H1 (cell line): ENCODE data around the gene MYO3A. TPM values are rescaled to one million over a fixed set of nuclear protein-coding genes. Genes with fewer than 3 reads are reported as not detected.

ENCODE experiments used
- CTCF ChIA-PET: fragments of 300-600 bp; sonication (Branson Sonifier 250); formaldehyde crosslinking; loops from one replicate; lab custom pipeline; 2021; ENCODE audit not compliant: partially characterized antibody; lab: Charles Lee
- POLR2A ChIA-PET: fragments of 300-600 bp; sonication (Branson Sonifier 250); formaldehyde crosslinking; loops from one replicate; lab custom pipeline; 2021; ENCODE audit warnings: inconsistent platforms; ENCODE audit not compliant: partially characterized antibody; lab: Charles Lee
- DNase-seq, 2 experiments: peaks; one replicate each; pipeline versions ENCODE4 v3.0.0 to v3.0.0-alpha.2; 2010 to 2022; ENCODE audit warnings: low spot score in 2 of 2, low read depth in 1 of 2, mixed read lengths in 1 of 2
- FAIRE-seq: peaks from 2 replicates; lab custom pipeline; 2011; peaks lifted over from hg19 to GRCh38; lab: Jason Lieb, UNC
- H2AFZ ChIP-seq: 2 replicates; pipeline ENCODE4 v1.8.1; 2012; ENCODE audit warnings: low read length, inconsistent platforms
- H2AK5ac ChIP-seq: 2 replicates; pipeline ENCODE4 v1.6.1; 2013; ENCODE audit warnings: low read depth, low read length
- H2BK120ac ChIP-seq: replicated peaks from 2 replicates; pipeline ENCODE3; 2013; ENCODE audit warnings: low read depth, low read length, inconsistent platforms
- H2BK12ac ChIP-seq: 2 replicates; pipeline ENCODE4 v1.6.1; 2013; ENCODE audit warnings: low read depth, low read length
- H2BK15ac ChIP-seq: 2 replicates; pipeline ENCODE4 v1.6.1; 2013; ENCODE audit warnings: low read length
- H2BK20ac ChIP-seq: 2 replicates; pipeline ENCODE4 v1.6.1; 2013; ENCODE audit warnings: low read length
- H2BK5ac ChIP-seq: 2 replicates; pipeline ENCODE4 v1.6.1; 2013; ENCODE audit warnings: low read depth, low read length
- H3K14ac ChIP-seq: 2 replicates; pipeline ENCODE4 v1.6.1; 2013; ENCODE audit warnings: inconsistent platforms; ENCODE audit not compliant: insufficient read length
- H3K18ac ChIP-seq: 2 replicates; pipeline ENCODE4 v1.6.1; 2013; ENCODE audit warnings: low read length; ENCODE audit errors: extremely low read depth
- H3K23ac ChIP-seq: 2 replicates; pipeline ENCODE4 v1.6.1; 2013; ENCODE audit warnings: inconsistent platforms; ENCODE audit not compliant: insufficient read length
- H3K23me2 ChIP-seq: 2 replicates; pipeline ENCODE4 v1.6.1; 2013; ENCODE audit warnings: low read depth, low read length
- H3K27ac ChIP-seq: 2 replicates; pipeline ENCODE4 v1.6.1; 2011; ENCODE audit warnings: low read depth, low read length, inconsistent platforms
- H3K27me3 ChIP-seq, 4 experiments: replicated peaks in 1 of 4; 1 replicate in 1 of 4; 2 replicates in 3 of 4; pipeline versions ENCODE4 v1.6.1 to v1.8.1; 2011 to 2013; ENCODE audit warnings: low read length in 3 of 4, mild to moderate bottlenecking in 3 of 4, inconsistent platforms in 2 of 4, mixed read lengths in 2 of 4, moderate library complexity in 1 of 4; ENCODE audit not compliant: control insufficient read depth in 3 of 4, insufficient read depth in 3 of 4; ENCODE audit errors: extremely low read depth in 1 of 4
- H3K36me3 ChIP-seq, 4 experiments: 2 replicates each; pipeline versions ENCODE4 v1.6.1 to v1.8.1; 2011 to 2013; ENCODE audit warnings: mild to moderate bottlenecking in 4 of 4, low read length in 3 of 4, moderate library complexity in 2 of 4, control low read depth in 1 of 4, inconsistent platforms in 1 of 4; ENCODE audit not compliant: insufficient read depth in 4 of 4, control insufficient read depth in 2 of 4
- H3K4ac ChIP-seq: replicated peaks from 2 replicates; pipeline ENCODE3; 2013; ENCODE audit warnings: low read length, low read depth, mixed read lengths, inconsistent platforms; ENCODE audit not compliant: insufficient read length
- H3K4me1 ChIP-seq, 4 experiments: replicated peaks in 1 of 4; 1 replicate in 1 of 4; 2 replicates in 3 of 4; pipeline versions ENCODE4 v1.6.1 to v1.8.1; 2011 to 2013; ENCODE audit warnings: low read length in 3 of 4, inconsistent platforms in 2 of 4, mixed read lengths in 1 of 4; ENCODE audit not compliant: insufficient read depth in 4 of 4, control insufficient read depth in 3 of 4
- H3K4me2 ChIP-seq, 2 experiments: 2 replicates each; pipeline versions ENCODE4 v1.6.1 to v1.8.1; 2011 to 2013; ENCODE audit warnings: low read depth in 2 of 2, low read length in 2 of 2, control low read depth in 1 of 2, inconsistent platforms in 1 of 2, mild to moderate bottlenecking in 1 of 2; ENCODE audit not compliant: insufficient read depth in 1 of 2
- H3K4me3 ChIP-seq, 4 experiments: fragments of 200-600, 300-600 bp in 1 of 4; sonication (generic), shearing (Covaris generic), sonication (Bioruptor Twin) in 1 of 4; 2 replicates each; pipeline versions ENCODE4 v1.5.1 to v1.8.1; 2011 to 2016; ENCODE audit warnings: low read length in 4 of 4, low read depth in 3 of 4, control low read depth in 2 of 4, inconsistent platforms in 2 of 4, mild to moderate bottlenecking in 2 of 4, mixed read lengths in 1 of 4, moderate library complexity in 1 of 4; ENCODE audit not compliant: insufficient read depth in 2 of 4; ENCODE audit errors: extremely low read depth in 1 of 4
- H3K56ac ChIP-seq: replicated peaks from 2 replicates; pipeline ENCODE3; 2013; ENCODE audit warnings: low read depth, mild to moderate bottlenecking, mixed read lengths, low read length, inconsistent platforms; ENCODE audit not compliant: insufficient read length
- H3K79me1 ChIP-seq: 2 replicates; pipeline ENCODE4 v1.6.1; 2013; ENCODE audit warnings: low read depth, low read length, control low read depth
- H3K79me2 ChIP-seq, 2 experiments: 2 replicates each; pipeline versions ENCODE4 v1.6.1 to v1.8.1; 2012 to 2013; ENCODE audit warnings: low read length in 2 of 2, mild to moderate bottlenecking in 2 of 2, inconsistent platforms in 1 of 2; ENCODE audit not compliant: insufficient read depth in 2 of 2, control insufficient read depth in 1 of 2
- H3K9ac ChIP-seq, 4 experiments: replicated peaks in 1 of 4; 1 replicate in 1 of 4; 2 replicates in 3 of 4; pipeline versions ENCODE4 v1.6.1 to v1.8.1; 2011 to 2013; ENCODE audit warnings: low read depth in 3 of 4, low read length in 3 of 4, control low read depth in 2 of 4, mild to moderate bottlenecking in 2 of 4, moderate library complexity in 2 of 4, inconsistent platforms in 1 of 4; ENCODE audit errors: extremely low read depth in 1 of 4
- H3K9me3 ChIP-seq, 2 experiments: 2 replicates each; pipeline versions ENCODE4 v1.6.1 to v1.8.1; 2012 to 2013; ENCODE audit warnings: mild to moderate bottlenecking in 2 of 2, moderate library complexity in 2 of 2, control low read depth in 1 of 2, inconsistent platforms in 1 of 2, low read depth in 1 of 2, low read length in 1 of 2, mixed read lengths in 1 of 2; ENCODE audit not compliant: insufficient read depth in 2 of 2
- H4K20me1 ChIP-seq, 2 experiments: replicated peaks in 1 of 2; 2 replicates each; pipeline versions ENCODE3 to v1.8.1; 2011 to 2013; ENCODE audit warnings: inconsistent platforms in 2 of 2, low read length in 2 of 2, mild to moderate bottlenecking in 1 of 2; ENCODE audit not compliant: insufficient read depth in 2 of 2, control insufficient read depth in 1 of 2
- H4K5ac ChIP-seq: 2 replicates; pipeline ENCODE4 v1.6.1; 2013; ENCODE audit warnings: low read length, low read depth, mixed read lengths, inconsistent platforms; ENCODE audit not compliant: insufficient read length
- H4K8ac ChIP-seq: 2 replicates; pipeline ENCODE4 v1.8.0; 2013; ENCODE audit warnings: mild to moderate bottlenecking, moderate library complexity, low read length, inconsistent platforms; ENCODE audit not compliant: insufficient read depth; ENCODE audit errors: extremely low read depth
- H4K91ac ChIP-seq: replicated peaks from 2 replicates; pipeline ENCODE3; 2013; ENCODE audit warnings: low read length, mixed read lengths, inconsistent platforms; ENCODE audit not compliant: insufficient read length
- MAFK ChIP-seq: IDR thresholded peaks from 2 replicates; pipeline ENCODE4 v1.6.1; 2012; ENCODE audit warnings: low read depth, mild to moderate bottlenecking, improper control_type of control experiment, low read length
- SAP30 ChIP-seq: fragments of 300-600 bp; sonication (generic); IDR thresholded peaks from 2 replicates; pipeline ENCODE4 v1.7.1; 2012; ENCODE audit warnings: low read length, moderate library complexity, mild to moderate bottlenecking, inconsistent platforms; ENCODE audit not compliant: insufficient read depth, insufficient replicate concordance
- WGBS, 2 experiments: shearing (Covaris generic) in 1 of 2; methylation state at CpG; one replicate each; pipeline versions ENCODE4 v1.1.6 to v1.1.7; 2013 to 2015; ENCODE audit warnings: low lambda C conversion rate in 2 of 2, mixed read lengths in 2 of 2, inconsistent platforms in 1 of 2, low coverage in 1 of 2, missing lambda C conversion rate in 1 of 2; ENCODE audit not compliant: insufficient replicate concordance in 2 of 2, insufficient coverage in 1 of 2, insufficient read length in 1 of 2; ENCODE audit errors: extremely low coverage in 1 of 2, missing lambda C conversion rate in 1 of 2; 5-methylcytosine and 5-hydroxymethylcytosine counted together
- polyA plus RNA-seq, 7 experiments: library from polyadenylated mRNA; depleted of rRNA in 3 of 7; stranded (reverse) in 5 of 7; unstranded in 2 of 7; fragments of >200 nt in 5 of 7; fragments of 200-250 nt in 2 of 7; gene quantifications; 1 replicate in 5 of 7; 2 replicates in 1 of 7; 4 replicates in 1 of 7; pipeline versions ENCODE4 v1.2.1 to v1.2.3, GENCODE V29; 2011 to 2013; ENCODE audit warnings: missing spikeins in 2 of 7, mixed read lengths in 2 of 7
- total RNA-seq: library from RNA; stranded (reverse); fragmentation: NEBNext Ultra II Directional; extraction: Animal tissue kit (Norgen Biotek cat#: 25700); gene quantifications from 2 replicates; pipeline ENCODE4 v1.2.1, GENCODE V29; 2021

The MYO3A gene
- total and polyA plus RNA-seq, 2 of the 8 experiments (the other 6 are each of a cell fraction or from before 2014, with no cell fraction given) = 3.9 to 5.3 TPM

DNA sequence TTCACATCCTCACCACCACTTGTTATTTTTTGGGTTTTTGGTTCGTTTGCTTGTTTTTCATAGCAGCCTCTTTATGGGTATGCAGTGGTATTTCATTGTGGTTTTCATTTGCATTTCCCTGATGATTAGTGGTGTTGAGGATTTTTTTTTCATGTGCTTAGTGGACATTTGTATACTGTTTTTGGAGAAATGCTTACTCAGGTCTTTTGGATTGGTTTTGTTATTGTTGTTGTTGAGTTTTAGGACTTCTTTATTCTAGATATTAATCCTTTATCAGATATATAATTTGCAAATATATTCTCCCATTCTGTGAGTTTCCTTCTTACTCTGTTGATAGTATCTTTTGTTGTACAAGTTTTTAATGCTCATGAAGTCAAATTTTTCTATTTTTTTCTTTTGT is 325.3 kb downstream of the MYO3A start:
- Histone ChIP-seq H3K4ac (no peak overlapping the region), H3K27me3 (no peaks in the 10 kb centered on the region), H3K9me3 (no peaks in the 10 kb centered on the region), H3K79me1 (no peaks in the 10 kb centered on the region), H4K8ac (no peak overlapping the region), H3K23me2 (no peaks in the 10 kb centered on the region), H2AFZ (no peak overlapping the region), H2BK20ac (no peak overlapping the region), H3K79me2 (no peaks in the 10 kb centered on the region), H3K9ac (no peak overlapping the region), H2BK5ac (no peak overlapping the region), H2AK5ac (no peak overlapping the region), H3K18ac (no peak overlapping the region), H3K27ac (no peak overlapping the region), H4K5ac (no peak overlapping the region), H3K4me3 (no peak overlapping the region), H3K4me2 (no peak overlapping the region), H3K36me3 (no peaks in the 10 kb centered on the region), H4K91ac (no peak overlapping the region), H3K14ac (no peak overlapping the region), H2BK15ac (no peak overlapping the region), H2BK120ac (no peak overlapping the region), H3K56ac (no peak overlapping the region), H4K20me1 (no peaks in the 10 kb centered on the region), H2BK12ac (no peak overlapping the region), H3K4me1 (no peaks in the 10 kb centered on the region), H3K23ac (no peak overlapping the region)
- 94% methylated on average over 1 of the region's 1 CpG; no CpG with 5 or more reads in 1 of the 2 experiments for WGBS, 2 experiments
- POLR2A ChIA-PET = no interaction called here
- peak; percentile 22; the same call in 1 of the 2 replicates for TF ChIP-seq MAFK
- TF ChIP-seq SAP30 = no peak
- CTCF ChIA-PET = interaction anchor here (0.7 kb wide), 1 partner anchor 13 kb away, joined by 3 read pairs; no protein-coding TSS in a partner anchor
- FAIRE-seq (no peak), DNase-seq (no peak)
